HCT116 (cell line): Measurements from ENCODE around the gene HNRNPU. TPM values are rescaled to one million over a fixed set of nuclear protein-coding genes. Genes with fewer than 3 reads are reported as not detected.

Experiments used
- ATAC-seq: fragments of 200-7000 bp; cut with Tn5 transposase; 2 replicates; pipeline ENCODE4 v1.9.1; 2020; ENCODE audit warnings: mild to moderate bottlenecking, moderate library complexity
- BruUV-seq: library from RNA; stranded (reverse); fragments of 400-500 nt; replicated peaks from 2 replicates; lab custom pipeline; 2021; lab: Mats Ljungman, UMichigan
- CTCF ChIA-PET: fragments of 300-600 bp; sonication (Branson Sonifier 250); formaldehyde crosslinking; loops from one replicate; lab custom pipeline; 2021; ENCODE audit warnings: antibody characterized with exemption; lab: Charles Lee
- POLR2A ChIA-PET: fragments of 300-600, 350-600 bp; sonication (Branson Sonifier 250); formaldehyde crosslinking; loops from one replicate; lab custom pipeline; 2021; ENCODE audit warnings: antibody characterized with exemption; lab: Charles Lee
- RAD21 ChIA-PET, 2 experiments: fragments of 300-600 bp; sonication (Branson Sonifier 250); formaldehyde crosslinking; loops; one replicate each; lab custom pipeline; 2023; ENCODE audit warnings: low total read pairs in 2 of 2; ENCODE audit not compliant: uncharacterized antibody in 2 of 2, unreplicated experiment in 2 of 2, low non-redundant PET in 1 of 2; lab: Charles Lee
- DNase-seq: peaks from one replicate; pipeline ENCODE4 v3.0.0-alpha.2; 2010; ENCODE audit warnings: low read depth, low spot score
- H2AFZ ChIP-seq: fragments of 200-600 bp; shearing (Covaris generic), sonication (generic); 2 replicates; pipeline ENCODE4 v1.6.1; 2017; ENCODE audit warnings: low read depth, mixed run types, mixed read lengths, antibody characterized with exemption, low read length; ENCODE audit not compliant: poor library complexity, severe bottlenecking
- H3K27ac ChIP-seq: 2 replicates; pipeline ENCODE4 v1.5.1; 2012; ENCODE audit warnings: low read depth, low read length
- H3K27me3 ChIP-seq: fragments of 200-600 bp; sonication (generic); 2 replicates; pipeline ENCODE4 v1.6.1; 2016; ENCODE audit warnings: mixed run types, low read length, mixed read lengths; ENCODE audit not compliant: insufficient read depth
- H3K36me3 ChIP-seq, 2 experiments: fragments of 200-500 bp in 1 of 2; fragments of 200-600 bp in 1 of 2; sonication (Bioruptor generic) in 1 of 2; sonication (generic) in 1 of 2; 2 replicates each; pipeline versions ENCODE4 v1.5.1 to v1.6.1; 2014 to 2016; ENCODE audit warnings: low read length in 2 of 2, inconsistent platforms in 1 of 2, mixed read lengths in 1 of 2, mixed run types in 1 of 2; ENCODE audit not compliant: insufficient read depth in 2 of 2, control insufficient read depth in 1 of 2
- H3K4me1 ChIP-seq, 2 experiments: fragments of 200-600 bp in 1 of 2; sonication (generic) in 1 of 2; 2 replicates each; pipeline versions ENCODE4 v1.5.1 to v1.6.1; 2012 to 2017; ENCODE audit warnings: low read length in 2 of 2, inconsistent platforms in 1 of 2, mild to moderate bottlenecking in 1 of 2, mixed read lengths in 1 of 2, mixed run types in 1 of 2, moderate library complexity in 1 of 2; ENCODE audit not compliant: insufficient read depth in 2 of 2, control insufficient read depth in 1 of 2
- H3K4me2 ChIP-seq: fragments of 200-600 bp; sonication (generic); 2 replicates; pipeline ENCODE4 v1.6.1; 2017; ENCODE audit warnings: mixed run types, low read length, mixed read lengths
- H3K4me3 ChIP-seq, 2 experiments: fragments of 200-600 bp in 1 of 2; sonication (generic) in 1 of 2; replicated peaks in 1 of 2; 2 replicates each; pipeline ENCODE4 v1.5.1; 2011 to 2016; ENCODE audit warnings: low read length in 2 of 2, control low read depth in 1 of 2, low read depth in 1 of 2, mild to moderate bottlenecking in 1 of 2, mixed read lengths in 1 of 2, mixed run types in 1 of 2
- H3K79me2 ChIP-seq: fragments of 200-600 bp; sonication (generic); 2 replicates; pipeline ENCODE4 v1.6.1; 2017; ENCODE audit warnings: mild to moderate bottlenecking, mixed run types, low read length, moderate library complexity, mixed read lengths; ENCODE audit not compliant: insufficient read depth
- H3K9ac ChIP-seq: fragments of 200-600 bp; sonication (generic); 2 replicates; pipeline ENCODE4 v1.6.1; 2016; ENCODE audit warnings: low read length, mixed read lengths
- H3K9me2 ChIP-seq: fragments of 200-600 bp; sonication (generic), shearing (Covaris generic); 2 replicates; pipeline ENCODE4 v1.6.1; 2017; ENCODE audit warnings: mixed run types, mild to moderate bottlenecking, moderate library complexity; ENCODE audit not compliant: insufficient read depth
- H3K9me3 ChIP-seq, 2 experiments: fragments of 200-500 bp in 1 of 2; fragments of 200-600 bp in 1 of 2; sonication (Bioruptor generic) in 1 of 2; sonication (generic) in 1 of 2; 2 replicates each; pipeline ENCODE4 v1.6.1; 2014 to 2017; ENCODE audit warnings: low read length in 2 of 2, mixed read lengths in 2 of 2, inconsistent platforms in 1 of 2, low read depth in 1 of 2, mild to moderate bottlenecking in 1 of 2, mixed run types in 1 of 2, moderate library complexity in 1 of 2; ENCODE audit not compliant: control insufficient read depth in 1 of 2, insufficient read depth in 1 of 2
- H4K20me1 ChIP-seq: fragments of 200-600 bp; sonication (generic), shearing (Covaris generic); 2 replicates; pipeline ENCODE4 v1.6.1; 2017; ENCODE audit warnings: mixed run types, mild to moderate bottlenecking, moderate library complexity; ENCODE audit not compliant: insufficient read depth
- CBX3 ChIP-seq: IDR thresholded peaks from 2 replicates; pipeline ENCODE4 v1.6.1; 2012; ENCODE audit warnings: low read depth
- CTCF ChIP-seq, 3 experiments: fragments of 200-600 bp in 1 of 3; sonication (generic) in 1 of 3; IDR thresholded peaks in 2 of 3; conservative IDR thresholded peaks in 1 of 3; 2 replicates each; pipeline ENCODE4 v1.5.1; 2012 to 2017; ENCODE audit warnings: low read depth in 2 of 3, low read length in 2 of 3, antibody characterized with exemption in 1 of 3, borderline replicate concordance in 1 of 3, control low read depth in 1 of 3, mild to moderate bottlenecking in 1 of 3, mixed read lengths in 1 of 3, mixed run types in 1 of 3, moderate library complexity in 1 of 3; ENCODE audit not compliant: insufficient read depth in 1 of 3
- ELF1 ChIP-seq: IDR thresholded peaks from 2 replicates; pipeline ENCODE4 v1.6.1; 2012; ENCODE audit warnings: low read depth, borderline replicate concordance
- POLR2AphosphoS5 ChIP-seq: IDR thresholded peaks from 2 replicates; pipeline ENCODE4 v1.6.1; 2011; ENCODE audit warnings: mild to moderate bottlenecking, low read depth, low read length, moderate library complexity
- RAD21 ChIP-seq: IDR thresholded peaks from 2 replicates; pipeline ENCODE4 v1.6.1; 2012; ENCODE audit warnings: low read depth, mild to moderate bottlenecking
- ZBTB33 ChIP-seq: IDR thresholded peaks from 2 replicates; pipeline ENCODE4 v1.6.1; 2011; ENCODE audit warnings: mild to moderate bottlenecking, low read length, moderate library complexity; ENCODE audit not compliant: insufficient replicate concordance; ENCODE audit errors: extremely low read depth
- intact Hi-C: fragments of 100-400 bp; cut with micrococcal nuclease; formaldehyde crosslinking; loops from 2 replicates; pipeline ENCODE4 v1.10.0; 2022
- total RNA-seq: library from RNA; stranded (reverse); gene quantifications from one replicate; pipeline ENCODE4 v1.2.1, GENCODE V29; 2021; ENCODE audit not compliant: unreplicated experiment

Gene HNRNPU
- total RNA-seq, 1 experiment from 2014 or later, result 424 TPM

- no peak overlapping the region for H3K4me3 ChIP-seq
- no peak overlapping the region for H3K27ac ChIP-seq
- H4K20me1 ChIP-seq, result peaks cover 81% of the 10 kb centered on the region; the same call in 1 of the 2 replicates
- no peak overlapping the region for H3K4me2 ChIP-seq
- TF ChIP-seq CTCF (IDR thresholded peaks at IDR 0.05 in 2 of 3, conservative IDR thresholded peaks at IDR 0.05 in 1 of 3; ENCODE audit: borderline replicate concordance in 1 of 3, insufficient read depth in 1 of 3, low read depth in 2 of 3, low read length in 2 of 3), result no peak
- TF ChIP-seq ZBTB33, result no peak
- TF ChIP-seq CBX3, result no peak
- no peak for TF ChIP-seq RAD21
- no peak for TF ChIP-seq POLR2AphosphoS5
- no peak for TF ChIP-seq ELF1
- no peaks in the 10 kb centered on the region for H3K27me3 ChIP-seq
- H3K4me1 ChIP-seq, result no peaks in the 10 kb centered on the region
- no peaks in the 10 kb centered on the region for H3K9me2 ChIP-seq
- DNase-seq (no peak), ATAC-seq (no peak)
- intact Hi-C loops, result no loop called here
- ChIA-PET CTCF (interaction anchor here (1.3 kb wide), 1 partner anchor 188 kb away, joined by 3 read pairs; no protein-coding TSS in a partner anchor), RAD21 (no interaction called here), POLR2A (interaction anchor here (1.0 to 1.4 kb wide), 2 partner anchors 11 to 16 kb away, joined by 3 to 4 read pairs; no protein-coding TSS in a partner anchor)
- no TSS peak for BruUV-seq
- H3K79me2 ChIP-seq, result peaks cover 100% of the 10 kb centered on the region
- H3K9me3 ChIP-seq, result no peaks in the 10 kb centered on the region
- H2AFZ ChIP-seq, result no peak overlapping the region
- peaks cover 81 to 93% of the 10 kb centered on the region in 2 experiments for H3K36me3 ChIP-seq
- no peak overlapping the region for H3K9ac ChIP-seq
These were observed 9.3 kb downstream of the HNRNPU start for GRCh38 chr1:244854865-244855578.
